ENCODE results near the gene ZMYM4. TPM values are rescaled to one million over a fixed set of nuclear protein-coding genes. Genes with fewer than 3 reads are reported as not detected.

The ZMYM4 gene
- polyA plus RNA-seq, 1 experiment = 58.3 TPM

- Histone ChIP-seq H3K27ac (ENCODE audit: low read depth, low read length) (no peak overlapping the region), H3K4me3 (ENCODE audit: low read depth, low read length) (no peak overlapping the region), H3K27me3 (ENCODE audit: control insufficient read depth, insufficient read depth, low read length) (no peaks in the 10 kb centered on the region), H3K9me3 (ENCODE audit: control insufficient read depth, insufficient read depth, low read length) (no peaks in the 10 kb centered on the region)
- POLR2A ChIA-PET = no interaction called here
- no peak for TF ChIP-seq CTCF (IDR thresholded peaks at IDR 0.05; ENCODE audit: low read depth, low read length)
- no peak for DNase-seq (ENCODE audit: low read depth, low spot score)
- CTCF ChIA-PET = interaction anchor here (0.5 to 2.2 kb wide), 2 partner anchors 159 to 366 kb away, joined by 3 to 6 read pairs; no protein-coding TSS in a partner anchor
These were observed 93.1 kb downstream of the ZMYM4 start for GRCh38 chr1:35361638-35362037.

DNA sequence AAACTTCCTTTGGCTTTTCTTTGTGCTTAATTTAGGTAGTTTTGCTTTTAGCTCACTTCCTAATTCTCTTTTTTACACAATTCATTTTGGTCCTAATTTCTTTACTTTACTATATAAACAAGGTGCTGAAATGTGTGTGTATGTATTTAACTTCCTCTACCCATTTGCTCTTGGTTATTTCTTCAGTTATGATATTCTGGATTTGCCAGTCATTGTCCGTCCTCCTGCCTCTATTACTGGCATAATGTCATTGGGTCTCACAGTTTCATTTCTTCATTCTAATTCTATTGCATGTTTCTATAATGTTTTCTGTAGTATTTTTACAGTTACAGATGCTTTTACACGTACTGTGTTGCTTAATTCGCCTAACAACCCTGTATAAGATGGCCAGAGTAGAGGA, 96.2 kb downstream of the ZMYM4 start:
- H3K4me3 ChIP-seq (ENCODE audit: low read depth, low read length) = no peak overlapping the region
- ChIA-PET POLR2A (no interaction called here), CTCF (interaction anchor here (1.4 kb wide), 1 partner anchor 162 kb away, joined by 5 read pairs; no protein-coding TSS in a partner anchor)
- H3K27ac ChIP-seq (ENCODE audit: low read depth, low read length) = no peak overlapping the region
- no peaks in the 10 kb centered on the region for H3K27me3 ChIP-seq (ENCODE audit: control insufficient read depth, insufficient read depth, low read length)
- no peak for TF ChIP-seq CTCF (IDR thresholded peaks at IDR 0.05; ENCODE audit: low read depth, low read length)
- no peaks in the 10 kb centered on the region for H3K9me3 ChIP-seq (ENCODE audit: control insufficient read depth, insufficient read depth, low read length)
- DNase-seq (ENCODE audit: low read depth, low spot score) = no peak

GRCh38 chr1:35367914-35368313, 99.4 kb downstream of the ZMYM4 start:
- ChIA-PET CTCF (no interaction called here), POLR2A (no interaction called here)
- no peak for TF ChIP-seq CTCF (IDR thresholded peaks at IDR 0.05; ENCODE audit: low read depth, low read length)
- Histone ChIP-seq H3K4me3 (ENCODE audit: low read depth, low read length) (no peak overlapping the region), H3K9me3 (ENCODE audit: control insufficient read depth, insufficient read depth, low read length) (no peaks in the 10 kb centered on the region), H3K27ac (ENCODE audit: low read depth, low read length) (no peak overlapping the region), H3K27me3 (ENCODE audit: control insufficient read depth, insufficient read depth, low read length) (no peaks in the 10 kb centered on the region)
- DNase-seq (ENCODE audit: low read depth, low spot score) = no peak

DNA sequence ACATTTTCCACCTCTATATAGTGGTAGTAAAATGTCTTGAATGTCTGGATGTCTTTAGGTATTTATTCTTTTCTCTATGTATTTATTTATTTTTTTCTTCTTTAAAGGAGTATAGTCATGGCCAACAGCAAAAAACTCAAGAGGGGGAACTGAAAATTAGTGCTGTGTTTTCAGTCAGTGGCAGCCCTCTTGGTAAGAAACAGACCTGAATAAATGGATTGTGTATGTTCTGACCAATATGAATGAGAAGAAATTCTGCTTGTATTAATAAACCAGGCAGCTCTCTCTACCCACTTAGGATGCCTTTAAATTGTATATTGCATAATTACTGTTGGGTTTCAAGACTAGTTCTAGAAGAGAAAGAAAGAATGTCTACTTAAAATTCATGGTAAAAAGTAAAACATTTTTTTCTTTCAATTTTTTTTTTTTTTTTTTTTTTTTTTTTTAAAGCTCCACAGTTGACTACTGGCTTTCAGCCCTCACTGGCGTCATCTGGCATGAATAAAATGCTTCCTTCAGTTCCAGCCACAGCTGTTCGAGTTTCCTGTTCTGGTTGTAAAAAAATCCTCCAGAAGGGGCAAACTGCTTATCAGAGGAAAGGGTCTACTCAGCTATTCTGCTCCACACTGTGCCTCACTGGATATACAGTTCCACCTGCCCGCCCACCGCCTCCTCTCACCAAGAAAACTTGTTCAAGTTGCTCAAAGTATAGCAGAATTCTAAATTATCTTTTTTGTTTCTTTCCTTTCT, 101.6 kb downstream of the ZMYM4 start:
- DNase-seq (ENCODE audit: low read depth, low spot score) = peak; percentile 61
- CTCF ChIA-PET = interaction anchor here (1.0 kb wide), 1 partner anchor 168 kb away, joined by 3 read pairs; no protein-coding TSS in a partner anchor
- POLR2A ChIA-PET = interaction anchor here (0.6 to 0.8 kb wide), 2 partner anchors 15 to 81 kb away, joined by 3 to 4 read pairs; no protein-coding TSS in a partner anchor
- Histone ChIP-seq H3K27ac (ENCODE audit: low read depth, low read length) (peak overlapping the region; percentile 53), H3K4me3 (ENCODE audit: low read depth, low read length) (no peak overlapping the region), H3K9me3 (ENCODE audit: control insufficient read depth, insufficient read depth, low read length) (no peaks in the 10 kb centered on the region), H3K27me3 (ENCODE audit: control insufficient read depth, insufficient read depth, low read length) (no peaks in the 10 kb centered on the region)
- TF ChIP-seq CTCF (IDR thresholded peaks at IDR 0.05; ENCODE audit: low read depth, low read length) = no peak

DNA sequence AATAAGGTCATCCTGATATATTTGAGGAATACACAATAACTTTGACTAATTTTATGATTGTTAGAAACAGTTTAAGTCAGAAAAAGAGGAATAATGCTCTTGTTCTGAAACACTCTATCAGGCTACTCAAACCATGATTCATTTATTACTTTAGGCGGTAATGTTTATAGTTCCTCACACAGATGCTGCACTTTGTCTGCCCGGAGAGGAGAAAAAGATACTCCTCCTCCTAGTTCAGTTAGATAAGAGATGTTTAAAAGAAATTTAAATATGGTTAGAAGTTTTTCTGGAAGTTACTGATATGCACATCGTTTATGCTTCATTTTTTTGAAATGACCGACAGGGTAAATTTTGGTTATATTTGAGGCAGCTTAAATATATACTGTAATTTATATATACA, 103.0 kb downstream of the ZMYM4 start:
- Histone ChIP-seq H3K4me3 (ENCODE audit: low read depth, low read length) (no peak overlapping the region), H3K27ac (ENCODE audit: low read depth, low read length) (no peak overlapping the region), H3K9me3 (ENCODE audit: control insufficient read depth, insufficient read depth, low read length) (no peaks in the 10 kb centered on the region), H3K27me3 (ENCODE audit: control insufficient read depth, insufficient read depth, low read length) (no peaks in the 10 kb centered on the region)
- DNase-seq (ENCODE audit: low read depth, low spot score) = no peak
- ChIA-PET CTCF (interaction anchor here (0.6 kb wide), 1 partner anchor 156 kb away, joined by 3 read pairs; no protein-coding TSS in a partner anchor), POLR2A (no interaction called here)
- TF ChIP-seq CTCF (IDR thresholded peaks at IDR 0.05; ENCODE audit: low read depth, low read length) = no peak
